GM23338 (cell line): ENCODE measurements around the gene APRT.

ENCODE experiments used
- CREB1 ChIP-seq: fragments of 250-450 bp; sonication (Bioruptor Pico); IDR thresholded peaks from 2 replicates; pipeline ENCODE4 v1.5.0; 2020; ENCODE audit warnings: low read depth, mild to moderate bottlenecking, moderate library complexity
- EZH2 ChIP-seq: fragments of 200-600 bp; sonication (generic); IDR thresholded peaks from one replicate; pipeline ENCODE4 v1.8.0; 2017; ENCODE audit warnings: antibody characterized with exemption, mild to moderate bottlenecking, low read depth; ENCODE audit not compliant: unreplicated experiment
- EZH2phosphoT487 ChIP-seq: fragments of 200-600 bp; sonication (generic); IDR thresholded peaks from one replicate; pipeline ENCODE4 v1.8.1; 2018; ENCODE audit warnings: antibody characterized with exemption; ENCODE audit not compliant: unreplicated experiment
- POLR2AphosphoS5 ChIP-seq: IDR thresholded peaks from 2 replicates; pipeline ENCODE4 v1.6.1; 2016; ENCODE audit warnings: antibody characterized with exemption, low read depth
- ZNF331 ChIP-seq: fragments of 250-450 bp; sonication (Bioruptor Pico); IDR thresholded peaks from 2 replicates; pipeline ENCODE4 v1.5.0; 2020; ENCODE audit warnings: low read depth, mild to moderate bottlenecking, moderate library complexity
- TF ChIP-seq, protein P1 (sequence below), 2 experiments: fragments of 200-600 bp in 1 of 2; sonication (generic) in 1 of 2; conservative IDR thresholded peaks; 2 replicates each; pipeline versions ENCODE4 v1.5.1 to v1.6.1; 2016 to 2017; ENCODE audit warnings: antibody characterized with exemption in 2 of 2, low read depth in 2 of 2, mild to moderate bottlenecking in 2 of 2, moderate library complexity in 1 of 2
- TF ChIP-seq, protein P2 (sequence below): IDR thresholded peaks from one replicate; pipeline ENCODE4 v1.6.1; 2018; ENCODE audit warnings: antibody characterized with exemption; ENCODE audit not compliant: unreplicated experiment
- TF ChIP-seq, protein P3 (sequence below): fragments of 250-450 bp; sonication (Bioruptor Pico); IDR thresholded peaks from 2 replicates; pipeline ENCODE4 v1.5.0; 2020; ENCODE audit warnings: mild to moderate bottlenecking, moderate library complexity

DNA sequence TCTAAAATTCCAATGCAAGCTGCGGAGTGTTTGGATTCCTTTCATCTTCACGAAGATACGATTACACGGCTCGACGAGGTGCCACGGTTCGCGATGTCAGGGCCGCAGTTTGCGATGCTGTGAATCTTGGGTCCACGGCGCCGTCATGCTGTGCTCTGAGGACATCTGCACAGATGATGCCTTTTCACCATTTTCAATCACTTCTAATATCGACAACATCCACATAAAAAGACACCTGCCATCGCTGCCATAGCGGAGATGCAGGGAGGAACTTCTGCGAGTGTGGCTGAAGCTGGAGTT, 6.8 kb upstream of the APRT start:
- TF ChIP-seq, protein P1, sequence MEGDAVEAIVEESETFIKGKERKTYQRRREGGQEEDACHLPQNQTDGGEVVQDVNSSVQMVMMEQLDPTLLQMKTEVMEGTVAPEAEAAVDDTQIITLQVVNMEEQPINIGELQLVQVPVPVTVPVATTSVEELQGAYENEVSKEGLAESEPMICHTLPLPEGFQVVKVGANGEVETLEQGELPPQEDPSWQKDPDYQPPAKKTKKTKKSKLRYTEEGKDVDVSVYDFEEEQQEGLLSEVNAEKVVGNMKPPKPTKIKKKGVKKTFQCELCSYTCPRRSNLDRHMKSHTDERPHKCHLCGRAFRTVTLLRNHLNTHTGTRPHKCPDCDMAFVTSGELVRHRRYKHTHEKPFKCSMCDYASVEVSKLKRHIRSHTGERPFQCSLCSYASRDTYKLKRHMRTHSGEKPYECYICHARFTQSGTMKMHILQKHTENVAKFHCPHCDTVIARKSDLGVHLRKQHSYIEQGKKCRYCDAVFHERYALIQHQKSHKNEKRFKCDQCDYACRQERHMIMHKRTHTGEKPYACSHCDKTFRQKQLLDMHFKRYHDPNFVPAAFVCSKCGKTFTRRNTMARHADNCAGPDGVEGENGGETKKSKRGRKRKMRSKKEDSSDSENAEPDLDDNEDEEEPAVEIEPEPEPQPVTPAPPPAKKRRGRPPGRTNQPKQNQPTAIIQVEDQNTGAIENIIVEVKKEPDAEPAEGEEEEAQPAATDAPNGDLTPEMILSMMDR (conservative IDR thresholded peaks at IDR 0.05; ENCODE audit: low read depth in 2 of 2): no peak
- no peak for TF ChIP-seq EZH2
- no peak for TF ChIP-seq ZNF331 (CRISPR knock-in tag)
- TF ChIP-seq, protein P2, sequence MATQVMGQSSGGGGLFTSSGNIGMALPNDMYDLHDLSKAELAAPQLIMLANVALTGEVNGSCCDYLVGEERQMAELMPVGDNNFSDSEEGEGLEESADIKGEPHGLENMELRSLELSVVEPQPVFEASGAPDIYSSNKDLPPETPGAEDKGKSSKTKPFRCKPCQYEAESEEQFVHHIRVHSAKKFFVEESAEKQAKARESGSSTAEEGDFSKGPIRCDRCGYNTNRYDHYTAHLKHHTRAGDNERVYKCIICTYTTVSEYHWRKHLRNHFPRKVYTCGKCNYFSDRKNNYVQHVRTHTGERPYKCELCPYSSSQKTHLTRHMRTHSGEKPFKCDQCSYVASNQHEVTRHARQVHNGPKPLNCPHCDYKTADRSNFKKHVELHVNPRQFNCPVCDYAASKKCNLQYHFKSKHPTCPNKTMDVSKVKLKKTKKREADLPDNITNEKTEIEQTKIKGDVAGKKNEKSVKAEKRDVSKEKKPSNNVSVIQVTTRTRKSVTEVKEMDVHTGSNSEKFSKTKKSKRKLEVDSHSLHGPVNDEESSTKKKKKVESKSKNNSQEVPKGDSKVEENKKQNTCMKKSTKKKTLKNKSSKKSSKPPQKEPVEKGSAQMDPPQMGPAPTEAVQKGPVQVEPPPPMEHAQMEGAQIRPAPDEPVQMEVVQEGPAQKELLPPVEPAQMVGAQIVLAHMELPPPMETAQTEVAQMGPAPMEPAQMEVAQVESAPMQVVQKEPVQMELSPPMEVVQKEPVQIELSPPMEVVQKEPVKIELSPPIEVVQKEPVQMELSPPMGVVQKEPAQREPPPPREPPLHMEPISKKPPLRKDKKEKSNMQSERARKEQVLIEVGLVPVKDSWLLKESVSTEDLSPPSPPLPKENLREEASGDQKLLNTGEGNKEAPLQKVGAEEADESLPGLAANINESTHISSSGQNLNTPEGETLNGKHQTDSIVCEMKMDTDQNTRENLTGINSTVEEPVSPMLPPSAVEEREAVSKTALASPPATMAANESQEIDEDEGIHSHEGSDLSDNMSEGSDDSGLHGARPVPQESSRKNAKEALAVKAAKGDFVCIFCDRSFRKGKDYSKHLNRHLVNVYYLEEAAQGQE: no peak
- TF ChIP-seq, protein P3, sequence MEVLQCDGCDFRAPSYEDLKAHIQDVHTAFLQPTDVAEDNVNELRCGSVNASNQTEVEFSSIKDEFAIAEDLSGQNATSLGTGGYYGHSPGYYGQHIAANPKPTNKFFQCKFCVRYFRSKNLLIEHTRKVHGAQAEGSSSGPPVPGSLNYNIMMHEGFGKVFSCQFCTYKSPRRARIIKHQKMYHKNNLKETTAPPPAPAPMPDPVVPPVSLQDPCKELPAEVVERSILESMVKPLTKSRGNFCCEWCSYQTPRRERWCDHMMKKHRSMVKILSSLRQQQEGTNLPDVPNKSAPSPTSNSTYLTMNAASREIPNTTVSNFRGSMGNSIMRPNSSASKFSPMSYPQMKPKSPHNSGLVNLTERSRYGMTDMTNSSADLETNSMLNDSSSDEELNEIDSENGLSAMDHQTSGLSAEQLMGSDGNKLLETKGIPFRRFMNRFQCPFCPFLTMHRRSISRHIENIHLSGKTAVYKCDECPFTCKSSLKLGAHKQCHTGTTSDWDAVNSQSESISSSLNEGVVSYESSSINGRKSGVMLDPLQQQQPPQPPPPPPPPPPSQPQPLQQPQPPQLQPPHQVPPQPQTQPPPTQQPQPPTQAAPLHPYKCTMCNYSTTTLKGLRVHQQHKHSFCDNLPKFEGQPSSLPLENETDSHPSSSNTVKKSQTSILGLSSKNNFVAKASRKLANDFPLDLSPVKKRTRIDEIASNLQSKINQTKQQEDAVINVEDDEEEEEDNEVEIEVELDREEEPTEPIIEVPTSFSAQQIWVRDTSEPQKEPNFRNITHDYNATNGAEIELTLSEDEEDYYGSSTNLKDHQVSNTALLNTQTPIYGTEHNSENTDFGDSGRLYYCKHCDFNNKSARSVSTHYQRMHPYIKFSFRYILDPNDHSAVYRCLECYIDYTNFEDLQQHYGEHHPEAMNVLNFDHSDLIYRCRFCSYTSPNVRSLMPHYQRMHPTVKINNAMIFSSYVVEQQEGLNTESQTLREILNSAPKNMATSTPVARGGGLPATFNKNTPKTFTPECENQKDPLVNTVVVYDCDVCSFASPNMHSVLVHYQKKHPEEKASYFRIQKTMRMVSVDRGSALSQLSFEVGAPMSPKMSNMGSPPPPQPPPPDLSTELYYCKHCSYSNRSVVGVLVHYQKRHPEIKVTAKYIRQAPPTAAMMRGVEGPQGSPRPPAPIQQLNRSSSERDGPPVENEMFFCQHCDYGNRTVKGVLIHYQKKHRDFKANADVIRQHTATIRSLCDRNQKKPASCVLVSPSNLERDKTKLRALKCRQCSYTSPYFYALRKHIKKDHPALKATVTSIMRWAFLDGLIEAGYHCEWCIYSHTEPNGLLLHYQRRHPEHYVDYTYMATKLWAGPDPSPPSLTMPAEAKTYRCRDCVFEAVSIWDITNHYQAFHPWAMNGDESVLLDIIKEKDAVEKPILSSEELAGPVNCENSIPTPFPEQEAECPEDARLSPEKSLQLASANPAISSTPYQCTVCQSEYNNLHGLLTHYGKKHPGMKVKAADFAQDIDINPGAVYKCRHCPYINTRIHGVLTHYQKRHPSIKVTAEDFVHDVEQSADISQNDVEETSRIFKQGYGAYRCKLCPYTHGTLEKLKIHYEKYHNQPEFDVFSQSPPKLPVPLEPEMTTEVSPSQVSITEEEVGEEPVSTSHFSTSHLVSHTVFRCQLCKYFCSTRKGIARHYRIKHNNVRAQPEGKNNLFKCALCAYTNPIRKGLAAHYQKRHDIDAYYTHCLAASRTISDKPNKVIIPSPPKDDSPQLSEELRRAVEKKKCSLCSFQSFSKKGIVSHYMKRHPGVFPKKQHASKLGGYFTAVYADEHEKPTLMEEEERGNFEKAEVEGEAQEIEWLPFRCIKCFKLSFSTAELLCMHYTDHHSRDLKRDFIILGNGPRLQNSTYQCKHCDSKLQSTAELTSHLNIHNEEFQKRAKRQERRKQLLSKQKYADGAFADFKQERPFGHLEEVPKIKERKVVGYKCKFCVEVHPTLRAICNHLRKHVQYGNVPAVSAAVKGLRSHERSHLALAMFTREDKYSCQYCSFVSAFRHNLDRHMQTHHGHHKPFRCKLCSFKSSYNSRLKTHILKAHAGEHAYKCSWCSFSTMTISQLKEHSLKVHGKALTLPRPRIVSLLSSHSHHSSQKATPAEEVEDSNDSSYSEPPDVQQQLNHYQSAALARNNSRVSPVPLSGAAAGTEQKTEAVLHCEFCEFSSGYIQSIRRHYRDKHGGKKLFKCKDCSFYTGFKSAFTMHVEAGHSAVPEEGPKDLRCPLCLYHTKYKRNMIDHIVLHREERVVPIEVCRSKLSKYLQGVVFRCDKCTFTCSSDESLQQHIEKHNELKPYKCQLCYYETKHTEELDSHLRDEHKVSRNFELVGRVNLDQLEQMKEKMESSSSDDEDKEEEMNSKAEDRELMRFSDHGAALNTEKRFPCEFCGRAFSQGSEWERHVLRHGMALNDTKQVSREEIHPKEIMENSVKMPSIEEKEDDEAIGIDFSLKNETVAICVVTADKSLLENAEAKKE (CRISPR knock-in tag): no peak
- no peak for TF ChIP-seq EZH2phosphoT487
- TF ChIP-seq POLR2AphosphoS5: no peak
- TF ChIP-seq CREB1 (CRISPR knock-in tag): no peak
